GM23248 (cell line): ENCODE data around the gene SEMA3G. TPM values are rescaled to one million over a fixed set of nuclear protein-coding genes. Genes with fewer than 3 reads are reported as not detected.

ENCODE experiments used
- DNase-seq: peaks from one replicate; pipeline ENCODE4 v3.0.0-alpha.2; 2015
- H2AFZ ChIP-seq: fragments of 200-600 bp; sonication (generic); 2 replicates; pipeline ENCODE4 v1.6.1; 2016; ENCODE audit warnings: antibody characterized with exemption
- H3F3A ChIP-seq: fragments of 200-600 bp; sonication (generic); 2 replicates; pipeline ENCODE4 v1.6.1; 2016; ENCODE audit warnings: mild to moderate bottlenecking, antibody characterized with exemption, mixed run types; ENCODE audit not compliant: insufficient read depth
- H3K27ac ChIP-seq: fragments of 200-600 bp; sonication (generic); 2 replicates; pipeline ENCODE4 v1.5.1; 2016; ENCODE audit warnings: mild to moderate bottlenecking
- H3K27me3 ChIP-seq: fragments of 200-600 bp; sonication (generic); replicated peaks from 2 replicates; pipeline ENCODE4 v1.6.1; 2016; ENCODE audit warnings: mild to moderate bottlenecking; ENCODE audit not compliant: insufficient read depth
- H3K36me3 ChIP-seq: fragments of 200-600 bp; sonication (generic); 2 replicates; pipeline ENCODE4 v1.6.1; 2016; ENCODE audit warnings: low read depth, mild to moderate bottlenecking
- H3K4me1 ChIP-seq: fragments of 200-600 bp; sonication (generic); 2 replicates; pipeline ENCODE4 v1.6.1; 2016; ENCODE audit warnings: mild to moderate bottlenecking; ENCODE audit not compliant: insufficient read depth
- H3K4me2 ChIP-seq: fragments of 200-600 bp; sonication (generic); one replicate; pipeline ENCODE4 v1.6.1; 2016; ENCODE audit warnings: mild to moderate bottlenecking; ENCODE audit not compliant: unreplicated experiment
- H3K4me3 ChIP-seq: fragments of 200-600 bp; sonication (generic); 2 replicates; pipeline ENCODE4 v1.5.1; 2016; ENCODE audit warnings: mild to moderate bottlenecking
- H3K79me2 ChIP-seq: fragments of 200-600 bp; sonication (generic); 2 replicates; pipeline ENCODE4 v1.6.1; 2016; ENCODE audit warnings: mild to moderate bottlenecking; ENCODE audit not compliant: insufficient read depth
- H3K9ac ChIP-seq: fragments of 200-600 bp; sonication (generic); 2 replicates; pipeline ENCODE4 v1.6.1; 2016; ENCODE audit warnings: mild to moderate bottlenecking
- H3K9me2 ChIP-seq: fragments of 200-600 bp; sonication (generic); 2 replicates; pipeline ENCODE4 v1.6.1; 2016; ENCODE audit warnings: mixed run types, mild to moderate bottlenecking, moderate library complexity; ENCODE audit not compliant: insufficient read depth
- H3K9me3 ChIP-seq: fragments of 200-600 bp; sonication (generic); one replicate; pipeline ENCODE4 v1.6.1; 2017; ENCODE audit warnings: low read depth
- H4K20me1 ChIP-seq: fragments of 200-600 bp; sonication (generic); 2 replicates; pipeline ENCODE4 v1.6.0; 2016; ENCODE audit not compliant: insufficient read depth
- EZH2 ChIP-seq: fragments of 200-600 bp; sonication (generic); IDR thresholded peaks from 2 replicates; pipeline ENCODE4 v1.6.1; 2018; ENCODE audit warnings: antibody characterized with exemption, mild to moderate bottlenecking; ENCODE audit not compliant: insufficient read depth, poor library complexity, severe bottlenecking
- EZH2phosphoT487 ChIP-seq: fragments of 200-600 bp; sonication (generic); IDR thresholded peaks from 2 replicates; pipeline ENCODE4 v1.6.1; 2018; ENCODE audit warnings: antibody characterized with exemption, moderate library complexity, mild to moderate bottlenecking, low read depth; ENCODE audit not compliant: insufficient read depth
- WGBS, 2 experiments: methylation state at CpG; one replicate each; pipeline ENCODE4 v1.1.6; 2015 to 2017; ENCODE audit warnings: low lambda C conversion rate in 2 of 2, low coverage in 1 of 2; ENCODE audit errors: missing lambda C conversion rate in 2 of 2; 5-methylcytosine and 5-hydroxymethylcytosine counted together
- in situ Hi-C: fragments of 300-500 bp; cut with MboI; formaldehyde crosslinking; loops from 2 replicates; pipeline ENCODE4 v1.15.0; 2020
- polyA plus RNA-seq: library from polyadenylated mRNA; unstranded; fragments of >200 nt; fragmentation: Nextera tagmentation; extraction: Ambion mirVana; gene quantifications from 2 replicates; pipeline ENCODE4 v1.2.1, GENCODE V29; 2016
- total RNA-seq: library from RNA; depleted of rRNA; stranded (reverse); fragments of >200 nt; shearing (Covaris generic); gene quantifications from 2 replicates; pipeline ENCODE4 v1.2.3, GENCODE V29; 2014

SEMA3G gene
- total and polyA plus RNA-seq, 2 experiments from 2014 or later: 0.21 TPM; not detected in 1

DNA sequence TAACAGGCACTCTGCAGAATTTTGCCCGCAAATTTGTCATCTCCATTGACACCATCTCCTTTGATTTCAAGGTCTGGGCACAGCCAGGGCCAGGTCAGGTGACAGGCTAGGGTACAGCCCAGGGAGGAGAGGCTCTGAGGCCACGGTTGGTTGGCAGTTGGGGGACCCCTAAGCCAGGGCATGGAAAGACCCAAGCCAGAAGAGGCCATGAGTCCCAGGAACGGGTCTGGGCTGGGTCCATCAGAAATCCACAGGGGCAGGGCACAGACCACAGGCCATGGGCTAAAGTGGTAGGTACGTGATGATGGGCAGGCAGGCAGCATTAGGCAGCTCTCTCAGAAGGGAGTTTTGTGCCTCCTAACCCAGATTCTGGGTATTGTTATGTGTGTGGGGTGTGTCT is 45.8 kb downstream of the SEMA3G start:
- no peaks in the 10 kb centered on the region for H3K79me2 ChIP-seq
- in situ Hi-C loops: no loop called here
- H3K27ac ChIP-seq: no peak overlapping the region
- H3K4me1 ChIP-seq: no peaks in the 10 kb centered on the region
- no peaks in the 10 kb centered on the region for H3K9me3 ChIP-seq
- H3K9ac ChIP-seq: no peak overlapping the region
- no peak for TF ChIP-seq EZH2
- no peak for TF ChIP-seq EZH2phosphoT487
- H3F3A ChIP-seq: no peaks in the 10 kb centered on the region
- H3K9me2 ChIP-seq: no peaks in the 10 kb centered on the region
- H3K27me3 ChIP-seq: no peaks in the 10 kb centered on the region
- no peaks in the 10 kb centered on the region; the same call in 1 of the 2 replicates for H3K36me3 ChIP-seq
- H2AFZ ChIP-seq: no peak overlapping the region
- 90 to 95% methylated on average over 4 of the region's 4 CpGs for WGBS, 2 experiments
- H3K4me2 ChIP-seq: no peak overlapping the region
- no peaks in the 10 kb centered on the region for H4K20me1 ChIP-seq
- H3K4me3 ChIP-seq: no peak overlapping the region
- DNase-seq: no peak

DNA sequence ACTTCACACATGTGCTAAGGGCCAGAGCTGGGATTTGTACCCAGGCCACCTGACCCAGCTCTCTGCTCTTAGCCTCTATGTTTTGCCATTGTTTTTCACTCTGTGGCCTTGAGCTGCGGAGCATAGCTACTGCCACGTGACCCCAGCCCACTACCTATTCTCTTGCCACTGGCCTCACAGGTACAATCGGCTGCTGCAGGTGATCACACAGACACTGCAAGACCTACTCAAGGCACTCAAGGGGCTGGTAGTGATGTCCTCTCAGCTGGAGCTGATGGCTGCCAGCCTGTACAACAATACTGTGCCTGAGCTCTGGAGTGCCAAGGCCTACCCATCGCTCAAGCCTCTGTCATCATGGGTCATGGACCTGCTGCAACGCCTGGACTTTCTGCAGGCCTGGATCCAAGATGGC is 46.2 kb downstream of the SEMA3G start:
- Histone ChIP-seq H4K20me1 (no peaks in the 10 kb centered on the region), H3F3A (no peaks in the 10 kb centered on the region), H3K27ac (no peak overlapping the region), H3K27me3 (no peaks in the 10 kb centered on the region), H3K4me2 (no peak overlapping the region), H2AFZ (no peak overlapping the region), H3K9ac (no peak overlapping the region), H3K9me2 (no peaks in the 10 kb centered on the region), H3K79me2 (no peaks in the 10 kb centered on the region), H3K9me3 (no peaks in the 10 kb centered on the region), H3K4me3 (no peak overlapping the region), H3K36me3 (no peaks in the 10 kb centered on the region; the same call in 1 of the 2 replicates), H3K4me1 (no peaks in the 10 kb centered on the region)
- in situ Hi-C loops: no loop called here
- DNase-seq: no peak
- 96 to 99% methylated on average over 5 of the region's 5 CpGs for WGBS, 2 experiments
- TF ChIP-seq EZH2phosphoT487 (no peak), EZH2 (no peak)

DNA sequence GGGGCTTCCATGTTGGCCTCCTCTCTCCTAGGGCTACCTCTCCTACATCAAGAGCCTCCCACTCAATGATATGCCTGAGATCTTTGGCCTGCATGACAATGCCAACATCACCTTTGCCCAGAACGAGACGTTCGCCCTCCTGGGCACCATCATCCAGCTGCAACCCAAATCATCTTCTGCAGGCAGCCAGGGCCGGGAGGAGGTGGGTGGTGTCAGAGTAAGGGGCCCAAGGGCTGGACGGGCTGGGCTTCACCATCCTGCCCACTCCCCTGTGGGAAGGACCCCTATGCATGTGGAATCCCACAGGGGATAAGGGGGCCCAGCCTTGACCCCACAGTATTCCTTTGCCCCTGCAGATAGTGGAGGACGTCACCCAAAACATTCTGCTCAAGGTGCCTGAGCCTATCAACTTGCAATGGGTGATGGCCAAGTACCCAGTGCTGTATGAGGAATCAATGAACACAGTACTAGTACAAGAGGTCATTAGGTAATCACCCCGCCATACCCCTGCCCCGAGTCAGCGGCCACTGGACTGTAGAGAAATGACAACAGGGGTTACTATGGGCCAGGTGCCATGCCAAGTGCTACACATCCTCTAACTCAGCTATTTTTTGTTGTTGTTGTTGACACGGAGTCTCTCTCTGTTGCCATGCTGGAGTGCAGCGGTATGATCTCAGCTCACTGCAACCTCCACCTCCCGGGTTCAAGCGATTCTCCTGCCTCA is 47.1 kb downstream of the SEMA3G start:
- Histone ChIP-seq H3F3A (no peaks in the 10 kb centered on the region), H3K4me2 (no peak overlapping the region), H4K20me1 (no peaks in the 10 kb centered on the region), H2AFZ (no peak overlapping the region), H3K27ac (no peak overlapping the region), H3K79me2 (no peaks in the 10 kb centered on the region), H3K9ac (no peak overlapping the region), H3K9me2 (no peaks in the 10 kb centered on the region), H3K27me3 (no peaks in the 10 kb centered on the region), H3K36me3 (no peaks in the 10 kb centered on the region), H3K4me1 (no peaks in the 10 kb centered on the region), H3K4me3 (no peak overlapping the region), H3K9me3 (no peaks in the 10 kb centered on the region)
- WGBS, 2 experiments: 84 to 85% methylated on average over 13 of the region's 13 CpGs
- in situ Hi-C loops: no loop called here
- DNase-seq: no peak
- TF ChIP-seq EZH2phosphoT487: no peak

DNA sequence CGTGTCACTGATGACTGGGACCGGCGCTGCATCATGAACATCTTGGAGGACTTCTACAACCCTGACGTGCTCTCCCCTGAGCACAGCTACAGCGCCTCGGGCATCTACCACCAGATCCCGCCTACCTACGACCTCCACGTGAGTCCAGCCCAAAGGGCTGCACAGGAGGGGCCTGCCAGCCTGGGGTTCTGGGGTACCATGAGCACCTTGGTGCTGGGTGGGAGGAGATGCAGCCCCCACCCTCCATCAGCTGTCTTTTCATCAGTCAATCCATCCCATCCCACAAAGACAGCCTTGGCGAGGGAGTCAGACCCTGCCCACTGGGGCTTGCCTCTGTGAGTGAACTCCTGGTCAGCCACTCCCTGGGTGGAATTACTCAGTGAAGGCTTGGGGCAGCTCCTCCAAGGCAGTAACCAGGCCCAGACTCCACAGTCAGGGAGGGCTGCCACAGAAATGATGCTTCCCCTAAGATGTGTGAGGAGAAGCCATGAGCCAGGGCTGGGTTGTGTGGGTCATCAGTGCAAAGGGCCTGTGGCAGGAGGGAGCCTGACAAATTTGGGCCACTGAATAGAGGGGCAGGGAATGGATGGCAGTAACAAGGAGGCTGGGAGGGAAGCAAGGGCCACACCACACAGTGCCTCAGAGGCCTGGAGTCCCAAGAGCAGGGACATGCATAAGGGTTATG is 47.9 kb downstream of the SEMA3G start:
- Histone ChIP-seq H2AFZ (no peak overlapping the region), H3K79me2 (no peaks in the 10 kb centered on the region), H3K4me3 (no peak overlapping the region), H3K9ac (no peak overlapping the region), H3K9me2 (no peaks in the 10 kb centered on the region), H3K4me2 (no peak overlapping the region), H3K27ac (no peak overlapping the region), H3K9me3 (no peaks in the 10 kb centered on the region), H3K27me3 (no peaks in the 10 kb centered on the region), H4K20me1 (no peaks in the 10 kb centered on the region), H3F3A (no peaks in the 10 kb centered on the region), H3K4me1 (no peaks in the 10 kb centered on the region), H3K36me3 (no peaks in the 10 kb centered on the region)
- TF ChIP-seq EZH2phosphoT487 (no peak), EZH2 (no peak)
- 75 to 83% methylated on average over 10 of the region's 10 CpGs for WGBS, 2 experiments
- no peak for DNase-seq
- in situ Hi-C loops: no loop called here
